ENCODE results near the gene SEMA6A.

Gene SEMA6A

GRCh38 chr5:116406306-116407041, 168.1 kb downstream of the SEMA6A start:
- DNase-seq (ENCODE audit: low spot score), result no peak

GRCh38 chr5:116404792-116405191, 169.8 kb downstream of the SEMA6A start:
- no peak for DNase-seq (ENCODE audit: low spot score)

GRCh38 chr5:116404016-116404415, 170.6 kb downstream of the SEMA6A start:
- no peak for DNase-seq (ENCODE audit: low spot score)

- DNase-seq (ENCODE audit: low spot score), result no peak
These were observed 172.4 kb downstream of the SEMA6A start for GRCh38 chr5:116402235-116402634.

- no peak for DNase-seq (ENCODE audit: low spot score)
These were observed 173.0 kb downstream of the SEMA6A start for GRCh38 chr5:116401576-116401975.

GRCh38 chr5:116396476-116397099, 178.0 kb downstream of the SEMA6A start:
- no peak for DNase-seq (ENCODE audit: low spot score)

- no peak for DNase-seq (ENCODE audit: low spot score)
These were observed 178.9 kb downstream of the SEMA6A start for GRCh38 chr5:116395631-116396203.

- no peak for DNase-seq (ENCODE audit: low spot score)
These were observed 179.4 kb downstream of the SEMA6A start for GRCh38 chr5:116395226-116395625.

GRCh38 chr5:116394186-116394867, 180.3 kb downstream of the SEMA6A start:
- no peak for DNase-seq (ENCODE audit: low spot score)

Data from RKO (cell line).